Measurements from ENCODE around the gene ARRDC2. TPM values are rescaled to one million over a fixed set of nuclear protein-coding genes. Genes with fewer than 3 reads are reported as not detected.

ARRDC2 gene
- total RNA-seq, 1 experiment from 2014 or later, result 18.8 TPM

- POLR2A ChIA-PET, result interaction anchor here (1.1 to 4.1 kb wide), 2 partner anchors 60 to 64 kb away, joined by 3 to 17 read pairs; no protein-coding TSS in a partner anchor
- peak; percentile 20 for TF ChIP-seq CTCF (IDR thresholded peaks at IDR 0.05; ENCODE audit: unreplicated experiment)
- Mint-ChIP-seq H3K27me3 (ENCODE audit: insufficient read depth, unreplicated experiment) (no peaks in the 10 kb centered on the region), H3K9me3 (ENCODE audit: unreplicated experiment) (no peaks in the 10 kb centered on the region), H3K27ac (ENCODE audit: low read depth, unreplicated experiment) (no peak overlapping the region), H3K4me1 (ENCODE audit: insufficient read depth, unreplicated experiment) (peaks cover 6% of the 10 kb centered on the region), H3K36me3 (ENCODE audit: insufficient read depth, unreplicated experiment) (peaks cover 3% of the 10 kb centered on the region), H3K4me3 (ENCODE audit: unreplicated experiment) (no peak overlapping the region)
- intact Hi-C loops (cut with micrococcal nuclease), result loop anchor here (5.0 kb wide), 1 partner anchor 141 kb away; the partner anchor contains the start of gene RPL18A
- peak; percentile 44 for DNase-seq (ENCODE audit: unreplicated experiment)
- CTCF ChIA-PET, result interaction anchor here (0.9 to 10.1 kb wide), 5 partner anchors 10 to 244 kb away, joined by 3 to 224 read pairs (median 8); partner anchors contain the start of gene CCDC124
- BruUV-seq (replicated peaks), result no TSS peak
Observed at GRCh38 chr19:17997969-17998826, 9.8 kb upstream of the ARRDC2 start.

GRCh38 chr19:17998827-17999150 is 9.2 kb upstream of the ARRDC2 start:
- Mint-ChIP-seq H3K36me3 (ENCODE audit: insufficient read depth, unreplicated experiment) (peaks cover 7% of the 10 kb centered on the region), H3K4me1 (ENCODE audit: insufficient read depth, unreplicated experiment) (peaks cover 6% of the 10 kb centered on the region), H3K9me3 (ENCODE audit: unreplicated experiment) (no peaks in the 10 kb centered on the region), H3K27me3 (ENCODE audit: insufficient read depth, unreplicated experiment) (no peaks in the 10 kb centered on the region), H3K27ac (ENCODE audit: low read depth, unreplicated experiment) (no peak overlapping the region), H3K4me3 (ENCODE audit: unreplicated experiment) (no peak overlapping the region)
- intact Hi-C loops (cut with micrococcal nuclease), result loop anchor here (5.0 kb wide), 1 partner anchor 141 kb away; the partner anchor contains the start of gene RPL18A
- no TSS peak for BruUV-seq (replicated peaks)
- no peak for TF ChIP-seq CTCF (IDR thresholded peaks at IDR 0.05; ENCODE audit: unreplicated experiment)
- ChIA-PET CTCF (interaction anchor here (0.6 to 10.1 kb wide), 4 partner anchors 53 to 244 kb away, joined by 3 to 224 read pairs (median 35); no protein-coding TSS in a partner anchor), POLR2A (interaction anchor here (1.1 to 4.1 kb wide), 2 partner anchors 61 to 65 kb away, joined by 3 to 17 read pairs; no protein-coding TSS in a partner anchor)
- DNase-seq (ENCODE audit: unreplicated experiment), result no peak

GRCh38 chr19:17999684-18000479 is 8.1 kb upstream of the ARRDC2 start:
- no peaks in the 10 kb centered on the region for H3K27me3 Mint-ChIP-seq (ENCODE audit: insufficient read depth, unreplicated experiment)

More at GRCh38 chr19:17999684-18000479, 8.1 kb upstream of the ARRDC2 start:
- TF ChIP-seq CTCF (IDR thresholded peaks at IDR 0.05; ENCODE audit: unreplicated experiment), result no peak
- Mint-ChIP-seq H3K4me3 (ENCODE audit: unreplicated experiment) (peak overlapping the region; percentile 77), H3K9me3 (ENCODE audit: unreplicated experiment) (no peaks in the 10 kb centered on the region), H3K27ac (ENCODE audit: low read depth, unreplicated experiment) (peak overlapping the region; percentile 94), H3K36me3 (ENCODE audit: insufficient read depth, unreplicated experiment) (peaks cover 13% of the 10 kb centered on the region), H3K4me1 (ENCODE audit: insufficient read depth, unreplicated experiment) (peaks cover 6% of the 10 kb centered on the region)
- POLR2A ChIA-PET, result interaction anchor here (1.0 to 2.4 kb wide), 2 partner anchors 67 to 140 kb away, joined by 4 to 17 read pairs; partner anchors contain the start of genes CCDC124 and RPL18A
- CTCF ChIA-PET, result interaction anchor here (0.9 to 10.1 kb wide), 6 partner anchors 54 to 169 kb away, joined by 3 to 224 read pairs (median 4); partner anchors contain the start of gene CCDC124
- DNase-seq (ENCODE audit: unreplicated experiment), result no peak
- BruUV-seq (replicated peaks), result no TSS peak
- intact Hi-C loops (cut with micrococcal nuclease), result loop anchor here (5.0 to 10.0 kb wide), 2 partner anchors 143 to 155 kb away; partner anchors contain the start of genes PIK3R2 and RPL18A

Data from MCF 10A (cell line).